Uterus (tissue), 4 donors: ENCODE measurements around the gene SMIM13. TPM values are rescaled to one million over a fixed set of nuclear protein-coding genes. Genes with fewer than 3 reads are reported as not detected.

Experiments
- DNase-seq, 2 donors: peaks; one replicate each; pipeline ENCODE4 v3.0.0-alpha.2; 2019 to 2020
- H3K27ac ChIP-seq, 2 donors: fragments of 200-600 bp; sonication (generic); 1 replicate in 1 of 2; 2 replicates in 1 of 2; pipeline ENCODE4 v1.5.1; 2016 to 2018
- H3K27me3 ChIP-seq, 2 donors: fragments of 200-600 bp; sonication (generic); one replicate each; pipeline ENCODE4 v1.5.1; 2018 to 2019; ENCODE audit warnings: control low read depth in 1 of 2
- H3K36me3 ChIP-seq, 2 donors: fragments of 200-600 bp; sonication (generic); one replicate each; pipeline ENCODE4 v1.5.1; 2019; ENCODE audit warnings: control low read depth in 1 of 2
- H3K4me1 ChIP-seq, 2 donors: fragments of 200-600 bp; sonication (generic); one replicate each; pipeline ENCODE4 v1.5.1; 2018 to 2019; ENCODE audit warnings: control low read depth in 1 of 2
- H3K4me3 ChIP-seq, 2 donors: fragments of 200-600 bp; sonication (generic); 1 replicate in 1 of 2; 2 replicates in 1 of 2; pipeline ENCODE4 v1.5.1; 2018 to 2019; ENCODE audit warnings: mild to moderate bottlenecking in 1 of 2
- H3K9me3 ChIP-seq, 2 donors: fragments of 200-600 bp; sonication (generic); one replicate each; pipeline ENCODE4 v1.5.1; 2019; ENCODE audit warnings: control low read depth in 1 of 2
- CTCF ChIP-seq, 4 experiments: fragments of 200-600 bp in 2 of 4; fragments of 450-650 bp in 2 of 4; sonication (generic) in 2 of 4; IDR thresholded peaks; one replicate each; pipeline ENCODE4 v1.5.1; 2016 to 2019; ENCODE audit warnings: antibody characterized with exemption in 4 of 4, mild to moderate bottlenecking in 2 of 4, moderate library complexity in 1 of 4
- POLR2A ChIP-seq, 2 donors: fragments of 450-650 bp; IDR thresholded peaks; one replicate each; pipeline ENCODE4 v1.6.1; 2016; ENCODE audit warnings: antibody characterized with exemption in 2 of 2, mild to moderate bottlenecking in 1 of 2, moderate library complexity in 1 of 2
- intact Hi-C: fragments of 100-400 bp; cut with DNase I; formaldehyde crosslinking; loops from one replicate; pipeline ENCODE4 v1.15.1; 2023; ENCODE audit warnings: low total_unique reads
- total RNA-seq, 4 donors: library from RNA; depleted of rRNA in 3 of 4; stranded (reverse); fragments of >200 nt in 3 of 4; gene quantifications; one replicate each; pipeline versions ENCODE4 v1.1.0 to v1.2.4, GENCODE V29; 2014 to 2023
- donor health status: DM: yes; HTN: yes; CAD: no.

Gene SMIM13
- total RNA-seq, 4 donors from 2014 or later = 4.4 to 25.2 (median 11.4) TPM

DNA sequence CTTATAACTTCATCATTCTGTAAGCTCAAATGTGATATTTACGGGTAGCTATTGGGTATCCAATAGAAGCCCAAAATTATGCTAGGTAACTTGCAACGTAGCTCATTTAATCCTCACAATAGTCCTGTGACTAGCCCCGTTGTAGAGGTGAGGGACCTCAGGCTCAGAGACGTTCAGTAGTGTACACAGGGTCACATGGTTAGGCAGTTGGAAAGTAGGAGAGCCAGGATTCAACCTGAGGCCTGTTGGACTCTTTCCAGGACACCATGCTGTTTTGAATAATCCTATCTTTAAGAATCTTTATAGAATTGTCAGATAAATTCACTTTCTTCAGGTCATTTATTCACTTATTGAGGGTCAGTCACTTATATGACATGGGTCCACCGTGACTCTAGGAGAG is 40.3 kb upstream of the SMIM13 start:
- H3K4me1 ChIP-seq = no peaks in the 10 kb centered on the region
- peaks cover 0 to 4% of the 10 kb centered on the region in 2 donors for H3K27me3 ChIP-seq
- DNase-seq = no peak
- no peaks in the 10 kb centered on the region for H3K9me3 ChIP-seq
- H3K27ac ChIP-seq = no peak overlapping the region
- intact Hi-C loops = no loop called here
- H3K36me3 ChIP-seq = no peaks in the 10 kb centered on the region
- H3K4me3 ChIP-seq = no peak overlapping the region
- no peak for TF ChIP-seq POLR2A (IDR thresholded peaks at IDR 0.05)
- TF ChIP-seq CTCF (IDR thresholded peaks at IDR 0.05) = no peak

DNA sequence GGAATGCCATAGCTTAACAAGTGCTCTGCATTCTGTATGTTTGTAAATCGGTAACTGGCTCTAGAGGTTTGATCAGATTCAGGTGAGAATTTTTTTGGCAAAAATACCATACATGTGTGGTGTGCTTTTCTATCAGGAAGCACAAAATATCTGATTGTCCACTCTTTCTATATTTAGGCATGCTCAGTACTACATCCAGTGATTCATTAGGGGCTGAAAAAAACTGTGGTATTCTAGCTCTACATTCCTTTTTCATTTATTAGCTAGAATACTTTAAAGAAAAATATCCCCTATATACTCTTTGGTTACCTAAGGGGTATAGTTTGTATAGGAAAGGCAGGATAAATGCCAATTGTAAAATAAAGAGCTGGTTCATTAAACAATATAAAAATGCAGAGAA is 38.9 kb upstream of the SMIM13 start:
- Histone ChIP-seq H3K27me3 (no peaks in the 10 kb centered on the region), H3K9me3 (no peaks in the 10 kb centered on the region), H3K4me1 (no peaks in the 10 kb centered on the region), H3K36me3 (no peaks in the 10 kb centered on the region), H3K4me3 (no peak overlapping the region), H3K27ac (no peak overlapping the region)
- no peak for TF ChIP-seq POLR2A (IDR thresholded peaks at IDR 0.05)
- no peak for TF ChIP-seq CTCF (IDR thresholded peaks at IDR 0.05)
- intact Hi-C loops = no loop called here
- no peak for DNase-seq

DNA sequence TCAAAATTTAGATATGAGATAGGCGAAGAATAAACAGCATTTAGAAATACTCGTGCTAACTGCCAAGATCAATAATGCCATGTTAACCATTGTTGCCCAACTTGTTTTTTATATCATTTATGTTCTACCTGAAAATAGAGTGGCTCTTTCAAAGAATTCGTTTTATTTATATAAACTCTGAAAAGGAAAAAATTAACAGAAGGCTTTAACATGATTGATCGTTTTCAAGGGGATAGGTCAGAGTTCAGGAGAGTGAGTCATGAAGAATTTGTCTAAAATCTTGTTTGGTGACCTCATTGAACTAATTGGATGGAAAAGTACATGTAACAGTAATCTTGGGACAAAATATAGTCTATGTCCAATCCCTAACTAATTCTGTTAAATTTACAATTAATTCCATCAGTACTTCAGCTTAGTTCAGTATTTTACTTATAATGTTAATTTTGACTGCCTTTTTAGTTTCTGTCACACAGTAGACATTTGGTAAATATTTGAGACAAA is 38.5 kb upstream of the SMIM13 start:
- no peaks in the 10 kb centered on the region for H3K4me1 ChIP-seq

GRCh38 chr6:11056871-11057270 is 36.8 kb upstream of the SMIM13 start:
- TF ChIP-seq POLR2A (IDR thresholded peaks at IDR 0.05) (no peak), CTCF (IDR thresholded peaks at IDR 0.05) (no peak)
- intact Hi-C loops = no loop called here
- no peaks in the 10 kb centered on the region for H3K36me3 ChIP-seq

More for the DNA sequence above, 38.5 kb upstream of the SMIM13 start:
- TF ChIP-seq POLR2A (IDR thresholded peaks at IDR 0.05) = no peak
- TF ChIP-seq CTCF (IDR thresholded peaks at IDR 0.05) = no peak
- Histone ChIP-seq H3K9me3 (no peaks in the 10 kb centered on the region), H3K27me3 (no peaks in the 10 kb centered on the region), H3K27ac (no peak overlapping the region), H3K36me3 (no peaks in the 10 kb centered on the region), H3K4me3 (no peak overlapping the region)
- intact Hi-C loops = no loop called here
- no peak for DNase-seq

GRCh38 chr6:11058406-11058805 is 35.2 kb upstream of the SMIM13 start:
- no peak for DNase-seq
- Histone ChIP-seq H3K36me3 (no peaks in the 10 kb centered on the region), H3K9me3 (no peaks in the 10 kb centered on the region), H3K4me1 (no peaks in the 10 kb centered on the region), H3K27me3 (no peaks in the 10 kb centered on the region), H3K27ac (no peak overlapping the region), H3K4me3 (no peak overlapping the region)
- intact Hi-C loops = no loop called here
- TF ChIP-seq CTCF (IDR thresholded peaks at IDR 0.05) = no peak
- TF ChIP-seq POLR2A (IDR thresholded peaks at IDR 0.05) = no peak

More at GRCh38 chr6:11056871-11057270, 36.8 kb upstream of the SMIM13 start:
- H3K4me1 ChIP-seq = no peaks in the 10 kb centered on the region
- H3K4me3 ChIP-seq = no peak overlapping the region
- DNase-seq = no peak
- H3K27ac ChIP-seq = no peak overlapping the region
- no peaks in the 10 kb centered on the region for H3K9me3 ChIP-seq
- H3K27me3 ChIP-seq = no peaks in the 10 kb centered on the region
